Hindlimb muscle (tissue), 1 donor: ENCODE data around the gene POLR1D. TPM values are rescaled to one million over a fixed set of nuclear protein-coding genes. Genes with fewer than 3 reads are reported as not detected.

Source experiments
- DNase-seq: peaks from one replicate; pipeline ENCODE4 v3.0.0-alpha.2; 2013
- polyA plus RNA-seq: library from polyadenylated mRNA; unstranded; fragments of 120-200 nt; gene quantifications from one replicate; pipeline ENCODE4 v1.2.1, GENCODE V29; 2013; ENCODE audit not compliant: insufficient read length

Gene POLR1D
- polyA plus RNA-seq, result 138 TPM

- DNase-seq, result peak; percentile 84
These were observed at the start of gene POLR1D for GRCh38 chr13:27621366-27622101. Gene POLR1D, plus strand, starts transcription at chr13:27621892. Its CDS starts 92 bp downstream, at chr13:27621984.

- no peak for DNase-seq
These were observed 49.3 kb upstream of the POLR1D start for GRCh38 chr13:27572234-27572901.

GRCh38 chr13:27573265-27573664 is 48.4 kb upstream of the POLR1D start:
- DNase-seq, result no peak

GRCh38 chr13:27574661-27575060 is 47.0 kb upstream of the POLR1D start:
- DNase-seq, result no peak

GRCh38 chr13:27578121-27579030 is 43.3 kb upstream of the POLR1D start:
- no peak for DNase-seq

GRCh38 chr13:27583645-27584044 is 38.0 kb upstream of the POLR1D start:
- no peak for DNase-seq

GRCh38 chr13:27587095-27587746 is 34.5 kb upstream of the POLR1D start:
- DNase-seq, result no peak

GRCh38 chr13:27588405-27588804 is 33.3 kb upstream of the POLR1D start:
- no peak for DNase-seq

- DNase-seq, result no peak
These were observed 28.8 kb upstream of the POLR1D start for GRCh38 chr13:27592865-27593264.

GRCh38 chr13:27593267-27593666 is 28.4 kb upstream of the POLR1D start:
- DNase-seq, result no peak

- DNase-seq, result no peak
These were observed 26.5 kb upstream of the POLR1D start for GRCh38 chr13:27595055-27595811.

GRCh38 chr13:27599096-27599495 is 22.6 kb upstream of the POLR1D start:
- DNase-seq, result no peak

- DNase-seq, result no peak
These were observed 21.7 kb upstream of the POLR1D start for GRCh38 chr13:27599845-27600553.

- DNase-seq, result no peak
These were observed 21.0 kb upstream of the POLR1D start for GRCh38 chr13:27600711-27601110.

- no peak for DNase-seq
These were observed 20.5 kb upstream of the POLR1D start for GRCh38 chr13:27601208-27601607.

- DNase-seq, result no peak
These were observed 19.9 kb upstream of the POLR1D start for GRCh38 chr13:27601803-27602202.

GRCh38 chr13:27605099-27605498 is 16.6 kb upstream of the POLR1D start:
- no peak for DNase-seq

- DNase-seq, result no peak
These were observed 16.0 kb upstream of the POLR1D start for GRCh38 chr13:27605610-27606200.

- DNase-seq, result no peak
These were observed 14.6 kb upstream of the POLR1D start for GRCh38 chr13:27607125-27607524.

GRCh38 chr13:27613628-27614027 is 8.1 kb upstream of the POLR1D start:
- DNase-seq, result no peak

- DNase-seq, result no peak
These were observed 3.8 kb upstream of the POLR1D start for GRCh38 chr13:27617881-27618321.
